Measurements from ENCODE around the gene ZFP28. TPM values are rescaled to one million over a fixed set of nuclear protein-coding genes. Genes with fewer than 3 reads are reported as not detected.

Gene ZFP28
- total RNA-seq, 4 donors from 2014 or later: 1.3 to 6.9 (median 3.1) TPM

DNA sequence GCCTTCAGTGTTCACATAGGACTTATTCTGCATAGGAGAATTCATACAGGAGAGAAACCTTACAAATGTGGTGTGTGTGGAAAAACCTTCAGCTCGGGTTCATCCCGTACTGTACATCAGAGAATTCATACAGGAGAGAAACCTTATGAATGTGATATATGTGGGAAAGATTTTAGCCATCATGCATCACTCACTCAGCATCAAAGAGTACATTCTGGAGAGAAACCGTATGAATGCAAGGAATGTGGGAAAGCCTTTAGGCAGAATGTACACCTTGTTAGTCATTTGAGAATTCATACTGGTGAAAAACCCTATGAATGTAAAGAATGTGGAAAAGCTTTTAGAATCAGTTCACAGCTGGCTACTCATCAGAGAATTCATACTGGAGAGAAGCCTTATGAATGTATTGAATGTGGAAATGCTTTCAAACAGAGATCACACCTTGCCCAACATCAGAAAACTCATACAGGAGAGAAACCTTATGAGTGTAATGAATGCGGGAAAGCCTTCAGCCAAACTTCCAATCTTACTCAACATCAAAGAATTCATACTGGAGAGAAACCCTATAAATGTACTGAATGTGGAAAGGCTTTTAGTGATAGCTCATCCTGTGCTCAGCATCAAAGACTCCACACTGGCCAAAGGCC is 13.4 kb upstream of the ZFP28 start:
- peak overlapping the region in 1 of 4 donors; percentile 18 for H3K4me3 ChIP-seq
- 71 to 92% methylated on average over 4 of the region's 4 CpGs for WGBS, 2 donors
- peaks cover 0 to 46% (median 2%) of the 10 kb centered on the region in 3 donors for H3K36me3 ChIP-seq
- DNase-seq: no peak
- no peaks in the 10 kb centered on the region for H3K27me3 ChIP-seq
- H3K9me3 ChIP-seq: peaks cover 26 to 100% (median 99%) of the 10 kb centered on the region in 3 donors
- TF ChIP-seq, protein P1, sequence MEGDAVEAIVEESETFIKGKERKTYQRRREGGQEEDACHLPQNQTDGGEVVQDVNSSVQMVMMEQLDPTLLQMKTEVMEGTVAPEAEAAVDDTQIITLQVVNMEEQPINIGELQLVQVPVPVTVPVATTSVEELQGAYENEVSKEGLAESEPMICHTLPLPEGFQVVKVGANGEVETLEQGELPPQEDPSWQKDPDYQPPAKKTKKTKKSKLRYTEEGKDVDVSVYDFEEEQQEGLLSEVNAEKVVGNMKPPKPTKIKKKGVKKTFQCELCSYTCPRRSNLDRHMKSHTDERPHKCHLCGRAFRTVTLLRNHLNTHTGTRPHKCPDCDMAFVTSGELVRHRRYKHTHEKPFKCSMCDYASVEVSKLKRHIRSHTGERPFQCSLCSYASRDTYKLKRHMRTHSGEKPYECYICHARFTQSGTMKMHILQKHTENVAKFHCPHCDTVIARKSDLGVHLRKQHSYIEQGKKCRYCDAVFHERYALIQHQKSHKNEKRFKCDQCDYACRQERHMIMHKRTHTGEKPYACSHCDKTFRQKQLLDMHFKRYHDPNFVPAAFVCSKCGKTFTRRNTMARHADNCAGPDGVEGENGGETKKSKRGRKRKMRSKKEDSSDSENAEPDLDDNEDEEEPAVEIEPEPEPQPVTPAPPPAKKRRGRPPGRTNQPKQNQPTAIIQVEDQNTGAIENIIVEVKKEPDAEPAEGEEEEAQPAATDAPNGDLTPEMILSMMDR (IDR thresholded peaks at IDR 0.05): no peak
- no peak for TF ChIP-seq POLR2A (IDR thresholded peaks at IDR 0.05)
- intact Hi-C loops (cut with DNase I): no loop called here
- H3K4me1 ChIP-seq: no peaks in the 10 kb centered on the region
- H3K27ac ChIP-seq: no peak overlapping the region

DNA sequence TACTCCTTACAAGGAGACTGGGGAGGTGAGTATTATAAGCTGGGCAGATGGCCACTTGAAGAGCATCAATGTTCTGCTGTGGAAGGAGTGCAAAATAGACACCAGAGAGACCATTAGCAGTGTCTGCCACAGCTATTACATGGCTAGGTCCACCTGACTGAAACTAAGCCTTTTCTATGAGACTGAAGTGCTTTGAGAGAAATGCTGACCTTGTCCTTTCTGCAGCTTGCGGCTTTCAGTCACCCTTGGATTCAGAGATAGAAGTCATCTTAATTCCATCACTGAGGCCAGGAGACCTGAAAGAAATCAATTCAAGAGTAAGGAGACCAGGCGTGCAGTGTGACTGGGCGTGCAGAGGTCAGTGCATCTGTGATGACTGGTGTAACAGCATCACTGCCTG is 1.3 kb upstream of the ZFP28 start:
- Histone ChIP-seq H3K36me3 (peaks cover 0 to 27% (median 0%) of the 10 kb centered on the region in 3 donors), H3K4me3 (peak overlapping the region in 2 of 4 donors; percentile 62 to 80), H3K27me3 (no peaks in the 10 kb centered on the region), H3K4me1 (peaks cover 7 to 21% (median 8%) of the 10 kb centered on the region in 3 donors), H3K27ac (no peak overlapping the region), H3K9me3 (peaks cover 4 to 77% (median 40%) of the 10 kb centered on the region in 3 donors)
- no peak for DNase-seq
- TF ChIP-seq, protein P1 (IDR thresholded peaks at IDR 0.05): no peak
- TF ChIP-seq POLR2A (IDR thresholded peaks at IDR 0.05): no peak
- intact Hi-C loops (cut with DNase I): no loop called here
- 100% methylated on average over 1 to 3 of the region's 3 CpGs for WGBS, 2 donors

DNA sequence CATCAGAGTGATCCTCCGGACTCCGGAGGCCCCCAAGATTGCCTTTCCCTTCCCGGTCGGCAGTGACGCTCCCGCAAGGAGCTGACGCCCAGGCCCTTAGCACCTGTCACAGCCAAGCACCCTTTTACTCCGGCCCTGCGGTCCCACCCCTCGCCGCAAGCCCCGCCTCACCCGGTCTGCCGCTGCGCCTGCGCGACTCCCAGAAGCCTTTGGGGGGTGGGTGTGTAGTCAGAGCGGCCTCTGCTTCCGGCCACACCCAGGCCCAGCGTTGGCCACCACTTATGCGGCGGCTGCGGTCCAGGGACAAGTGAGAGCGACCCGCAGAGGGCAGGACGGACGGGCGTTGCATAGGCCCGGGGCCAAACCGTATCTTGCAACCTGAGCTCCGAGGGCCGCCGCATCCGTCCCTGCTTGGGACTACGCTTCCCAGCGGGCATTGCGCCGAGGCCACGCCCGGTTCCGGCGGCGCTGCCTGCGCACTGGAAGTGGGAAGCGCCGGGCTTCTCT is 441 bp upstream of the ZFP28 start:
- Histone ChIP-seq H3K36me3 (peaks cover 0 to 33% (median 0%) of the 10 kb centered on the region in 3 donors), H3K4me1 (peaks cover 7 to 21% (median 8%) of the 10 kb centered on the region in 3 donors), H3K27me3 (no peaks in the 10 kb centered on the region), H3K27ac (peak overlapping the region; percentile 88 to 96 (median 93)), H3K4me3 (peak overlapping the region; percentile 62 to 85 (median 76)), H3K9me3 (peaks cover 4 to 74% (median 34%) of the 10 kb centered on the region in 3 donors)
- DNase-seq: peak; percentile 47
- TF ChIP-seq, protein P1 (IDR thresholded peaks at IDR 0.05): peak in 3 of 6 experiments; percentile 25 to 32 (median 30)
- no peak for TF ChIP-seq POLR2A (IDR thresholded peaks at IDR 0.05)
- intact Hi-C loops (cut with DNase I): no loop called here
- 0 to 4% methylated on average over 7 to 9 of the region's 46 CpGs for WGBS, 2 donors

DNA sequence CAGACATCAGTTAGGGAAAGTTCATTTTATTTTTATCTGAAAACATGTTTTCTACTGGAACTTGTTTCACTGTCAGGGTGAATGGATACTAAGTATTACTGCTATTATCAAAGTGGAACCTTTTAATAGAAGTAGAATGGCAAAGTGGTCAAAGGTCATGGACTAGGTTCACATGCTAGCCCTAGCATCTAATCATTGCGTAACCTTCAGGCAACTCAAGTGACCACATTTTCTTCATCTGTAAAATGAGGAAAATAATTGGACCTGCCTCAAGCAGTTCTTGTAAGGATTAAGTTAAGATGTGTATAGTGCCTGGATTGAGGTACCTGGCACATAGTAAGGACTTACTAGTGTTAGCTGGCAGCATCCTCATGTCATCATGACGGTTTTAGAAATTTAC is 5.0 kb downstream of the ZFP28 start:
- intact Hi-C loops (cut with DNase I): no loop called here
- Histone ChIP-seq H3K4me3 (no peak overlapping the region), H3K9me3 (peaks cover 0 to 83% (median 40%) of the 10 kb centered on the region in 3 donors), H3K27ac (no peak overlapping the region), H3K27me3 (no peaks in the 10 kb centered on the region), H3K36me3 (peaks cover 0 to 87% (median 4%) of the 10 kb centered on the region in 3 donors), H3K4me1 (peaks cover 7 to 14% (median 8%) of the 10 kb centered on the region in 3 donors)
- TF ChIP-seq POLR2A (IDR thresholded peaks at IDR 0.05): no peak
- TF ChIP-seq, protein P1 (IDR thresholded peaks at IDR 0.05): no peak
- 91 to 92% methylated on average over 2 of the region's 2 CpGs for WGBS, 2 donors
- no peak for DNase-seq

DNA sequence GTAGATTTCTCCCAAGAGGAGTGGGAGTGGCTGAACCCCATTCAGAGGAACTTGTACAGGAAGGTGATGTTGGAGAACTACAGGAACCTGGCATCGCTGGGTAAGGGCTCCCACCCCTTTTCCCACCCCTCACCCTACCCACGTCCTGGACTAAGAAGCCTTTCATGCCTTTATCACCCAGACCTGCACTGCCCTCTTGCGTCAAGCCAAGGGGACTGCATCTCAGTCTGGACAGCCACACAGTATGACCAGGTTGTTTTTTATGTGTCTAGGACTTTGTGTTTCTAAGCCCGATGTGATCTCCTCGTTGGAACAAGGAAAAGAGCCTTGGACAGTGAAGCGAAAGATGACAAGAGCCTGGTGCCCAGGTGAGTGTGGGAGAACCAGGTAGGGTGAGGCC is 8.8 kb downstream of the ZFP28 start:
- DNase-seq: no peak
- intact Hi-C loops (cut with DNase I): no loop called here
- Histone ChIP-seq H3K4me1 (no peaks in the 10 kb centered on the region), H3K4me3 (no peak overlapping the region), H3K27ac (no peak overlapping the region), H3K36me3 (peaks cover 0 to 96% (median 17%) of the 10 kb centered on the region in 3 donors), H3K27me3 (no peaks in the 10 kb centered on the region), H3K9me3 (peaks cover 0 to 94% (median 55%) of the 10 kb centered on the region in 3 donors)
- TF ChIP-seq, protein P1 (IDR thresholded peaks at IDR 0.05): no peak
- no peak for TF ChIP-seq POLR2A (IDR thresholded peaks at IDR 0.05)
- 55 to 76% methylated on average over 5 to 6 of the region's 6 CpGs for WGBS, 2 donors
